ENCODE results near the gene SPATA45. TPM values are rescaled to one million over a fixed set of nuclear protein-coding genes. Genes with fewer than 3 reads are reported as not detected.

Gene SPATA45
- total and polyA plus RNA-seq, 2 of the 13 experiments (the other 11 are each of a cell fraction or from before 2014, with no cell fraction given) = 0.17 to 0.64 TPM

GRCh38 chr1:212816567-212817278, 30.7 kb downstream of the SPATA45 start (continued):
- TF ChIP-seq, protein P1, sequence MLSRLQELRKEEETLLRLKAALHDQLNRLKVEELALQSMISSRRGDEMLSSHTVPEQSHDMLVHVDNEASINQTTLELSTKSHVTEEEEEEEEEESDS (CRISPR knock-in tag; IDR thresholded peaks at IDR 0.05; ENCODE audit: borderline replicate concordance) = no peak
- TF ChIP-seq KAT7 (CRISPR knock-in tag; IDR thresholded peaks at IDR 0.05; ENCODE audit: borderline replicate concordance) = no peak; the same call in 1 of the 2 replicates
- TF ChIP-seq GATA4 (IDR thresholded peaks at IDR 0.05; ENCODE audit: borderline replicate concordance, low read depth) = no peak
- no peak for TF ChIP-seq MAZ (IDR thresholded peaks at IDR 0.05; ENCODE audit: borderline replicate concordance, low read depth, low read length)
- TF ChIP-seq MAZ (CRISPR knock-in tag; IDR thresholded peaks at IDR 0.05; ENCODE audit: low read depth) = no peak
- no peak for TF ChIP-seq DNMT1 (CRISPR knock-in tag; IDR thresholded peaks at IDR 0.05)
- TF ChIP-seq PHF8 (CRISPR knock-in tag; IDR thresholded peaks at IDR 0.05) = no peak
- no peak for TF ChIP-seq NR1H2 (CRISPR knock-in tag; IDR thresholded peaks at IDR 0.05; ENCODE audit: borderline replicate concordance, low read depth)
- no peak for TF ChIP-seq ZFX (CRISPR knock-in tag; IDR thresholded peaks at IDR 0.05; ENCODE audit: low read depth)
- TF ChIP-seq HNRNPUL1 (IDR thresholded peaks at IDR 0.05; ENCODE audit: low read depth, low read length) = no peak
- TF ChIP-seq KLF16 (CRISPR knock-in tag; IDR thresholded peaks at IDR 0.05) = peak in 1 of 2 experiments; percentile 39; a peak in 1 of 4 replicates
- TF ChIP-seq EP300 (IDR thresholded peaks at IDR 0.05; ENCODE audit: low read depth in 2 of 2, low read length in 2 of 2) = peak in 1 of 2 experiments; percentile 76; a peak in 2 of 4 replicates
- peak; percentile 54; the same call in 1 of the 2 replicates for TF ChIP-seq EP300 (CRISPR knock-in tag; IDR thresholded peaks at IDR 0.05; ENCODE audit: borderline replicate concordance)
- no peak for TF ChIP-seq FOXO4 (CRISPR knock-in tag; conservative IDR thresholded peaks at IDR 0.05)
- peak; percentile 15; the same call in 1 of the 2 replicates for TF ChIP-seq SOX13 (IDR thresholded peaks at IDR 0.05)
- peak in 1 of 2 experiments; percentile 86; a peak in 2 of 4 replicates for TF ChIP-seq SOX13 (CRISPR knock-in tag; conservative IDR thresholded peaks at IDR 0.05 in 1 of 2, IDR thresholded peaks at IDR 0.05 in 1 of 2)
- no peak for TF ChIP-seq RBAK (CRISPR knock-in tag; IDR thresholded peaks at IDR 0.05)
- no peak for TF ChIP-seq HBP1 (CRISPR knock-in tag; IDR thresholded peaks at IDR 0.05; ENCODE audit: low read depth)
- TF ChIP-seq, protein P2, sequence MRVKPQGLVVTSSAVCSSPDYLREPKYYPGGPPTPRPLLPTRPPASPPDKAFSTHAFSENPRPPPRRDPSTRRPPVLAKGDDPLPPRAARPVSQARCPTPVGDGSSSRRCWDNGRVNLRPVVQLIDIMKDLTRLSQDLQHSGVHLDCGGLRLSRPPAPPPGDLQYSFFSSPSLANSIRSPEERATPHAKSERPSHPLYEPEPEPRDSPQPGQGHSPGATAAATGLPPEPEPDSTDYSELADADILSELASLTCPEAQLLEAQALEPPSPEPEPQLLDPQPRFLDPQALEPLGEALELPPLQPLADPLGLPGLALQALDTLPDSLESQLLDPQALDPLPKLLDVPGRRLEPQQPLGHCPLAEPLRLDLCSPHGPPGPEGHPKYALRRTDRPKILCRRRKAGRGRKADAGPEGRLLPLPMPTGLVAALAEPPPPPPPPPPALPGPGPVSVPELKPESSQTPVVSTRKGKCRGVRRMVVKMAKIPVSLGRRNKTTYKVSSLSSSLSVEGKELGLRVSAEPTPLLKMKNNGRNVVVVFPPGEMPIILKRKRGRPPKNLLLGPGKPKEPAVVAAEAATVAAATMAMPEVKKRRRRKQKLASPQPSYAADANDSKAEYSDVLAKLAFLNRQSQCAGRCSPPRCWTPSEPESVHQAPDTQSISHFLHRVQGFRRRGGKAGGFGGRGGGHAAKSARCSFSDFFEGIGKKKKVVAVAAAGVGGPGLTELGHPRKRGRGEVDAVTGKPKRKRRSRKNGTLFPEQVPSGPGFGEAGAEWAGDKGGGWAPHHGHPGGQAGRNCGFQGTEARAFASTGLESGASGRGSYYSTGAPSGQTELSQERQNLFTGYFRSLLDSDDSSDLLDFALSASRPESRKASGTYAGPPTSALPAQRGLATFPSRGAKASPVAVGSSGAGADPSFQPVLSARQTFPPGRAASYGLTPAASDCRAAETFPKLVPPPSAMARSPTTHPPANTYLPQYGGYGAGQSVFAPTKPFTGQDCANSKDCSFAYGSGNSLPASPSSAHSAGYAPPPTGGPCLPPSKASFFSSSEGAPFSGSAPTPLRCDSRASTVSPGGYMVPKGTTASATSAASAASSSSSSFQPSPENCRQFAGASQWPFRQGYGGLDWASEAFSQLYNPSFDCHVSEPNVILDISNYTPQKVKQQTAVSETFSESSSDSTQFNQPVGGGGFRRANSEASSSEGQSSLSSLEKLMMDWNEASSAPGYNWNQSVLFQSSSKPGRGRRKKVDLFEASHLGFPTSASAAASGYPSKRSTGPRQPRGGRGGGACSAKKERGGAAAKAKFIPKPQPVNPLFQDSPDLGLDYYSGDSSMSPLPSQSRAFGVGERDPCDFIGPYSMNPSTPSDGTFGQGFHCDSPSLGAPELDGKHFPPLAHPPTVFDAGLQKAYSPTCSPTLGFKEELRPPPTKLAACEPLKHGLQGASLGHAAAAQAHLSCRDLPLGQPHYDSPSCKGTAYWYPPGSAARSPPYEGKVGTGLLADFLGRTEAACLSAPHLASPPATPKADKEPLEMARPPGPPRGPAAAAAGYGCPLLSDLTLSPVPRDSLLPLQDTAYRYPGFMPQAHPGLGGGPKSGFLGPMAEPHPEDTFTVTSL (CRISPR knock-in tag; IDR thresholded peaks at IDR 0.05; ENCODE audit: borderline replicate concordance) = no peak; the same call in 1 of the 2 replicates
- TF ChIP-seq IRF2 (CRISPR knock-in tag; IDR thresholded peaks at IDR 0.05) = 0 out of 2 replicates have a peak, but pooled peaks have one; percentile 37
- peak; percentile 83 for TF ChIP-seq BCL6 (CRISPR knock-in tag; IDR thresholded peaks at IDR 0.05)
- no peak for TF ChIP-seq NBN (conservative IDR thresholded peaks at IDR 0.05)

All from HepG2 (cell line).